DMS 273 treated with DMSO at 0.1 percent for 48 hours (cell line): ENCODE data around the gene EGFR.

ENCODE experiments used
- DNase-seq: peaks from one replicate; lab custom pipeline; 2025; lab: John Stamatoyannopoulos, UW

The EGFR gene

DNA sequence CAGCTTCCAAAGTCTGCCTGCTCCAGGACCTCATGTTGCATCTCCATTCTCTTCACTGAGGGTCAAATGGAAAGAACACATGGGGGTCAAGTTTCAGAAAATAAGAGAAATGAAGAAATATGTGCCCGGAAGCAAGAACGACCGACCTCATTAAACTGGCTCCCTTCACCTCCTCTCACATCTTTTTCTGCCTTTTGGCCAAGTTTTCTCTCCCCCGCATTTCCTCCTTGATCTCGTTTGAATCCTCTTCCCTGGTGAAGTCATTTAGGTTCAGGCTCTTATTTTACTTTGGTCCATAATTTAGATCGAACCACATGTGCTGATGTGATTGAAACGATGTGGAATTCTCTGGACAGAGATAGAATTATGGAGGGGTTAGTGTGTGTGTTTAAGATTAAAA, 44.2 kb downstream of the EGFR start:
- no peak for DNase-seq

DNA sequence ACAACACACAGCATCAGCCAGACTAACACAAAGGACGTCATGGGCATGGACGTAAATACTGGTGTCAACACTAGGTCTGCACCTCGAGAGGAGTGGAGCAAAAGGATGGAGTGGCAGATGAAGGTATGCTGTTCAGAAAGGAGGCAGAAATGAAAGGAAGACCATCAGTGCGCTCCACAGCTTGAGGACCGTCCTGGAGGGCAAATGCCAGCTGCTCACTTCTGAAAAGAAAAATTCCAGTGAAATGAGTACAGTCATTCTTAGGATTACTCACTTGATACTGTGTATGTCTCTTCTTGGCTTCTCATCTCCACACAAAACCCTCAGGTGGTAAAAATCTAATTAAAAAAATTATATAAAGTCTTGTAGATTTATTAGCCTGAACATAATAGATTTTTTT, 44.8 kb downstream of the EGFR start:
- no peak for DNase-seq

DNA sequence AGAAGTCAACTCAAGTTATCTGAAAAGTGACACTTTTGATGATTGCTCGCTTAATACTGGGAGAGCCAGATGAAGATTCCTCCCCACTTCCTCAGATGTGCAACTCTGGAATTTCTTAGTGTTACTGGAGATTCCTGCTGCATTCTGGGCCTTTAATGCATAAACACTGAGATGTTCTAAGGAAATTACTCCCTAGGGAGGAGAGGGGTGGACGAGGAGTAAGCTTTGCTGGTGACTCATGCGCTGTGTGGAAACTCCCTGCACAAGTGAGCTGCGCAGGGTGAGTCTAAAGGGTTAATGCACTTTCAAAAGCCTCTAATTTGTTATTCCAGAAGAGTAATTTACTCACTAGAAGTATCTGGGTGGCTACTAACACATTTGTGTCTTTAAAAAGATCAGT, 46.3 kb downstream of the EGFR start:
- DNase-seq = no peak

DNA sequence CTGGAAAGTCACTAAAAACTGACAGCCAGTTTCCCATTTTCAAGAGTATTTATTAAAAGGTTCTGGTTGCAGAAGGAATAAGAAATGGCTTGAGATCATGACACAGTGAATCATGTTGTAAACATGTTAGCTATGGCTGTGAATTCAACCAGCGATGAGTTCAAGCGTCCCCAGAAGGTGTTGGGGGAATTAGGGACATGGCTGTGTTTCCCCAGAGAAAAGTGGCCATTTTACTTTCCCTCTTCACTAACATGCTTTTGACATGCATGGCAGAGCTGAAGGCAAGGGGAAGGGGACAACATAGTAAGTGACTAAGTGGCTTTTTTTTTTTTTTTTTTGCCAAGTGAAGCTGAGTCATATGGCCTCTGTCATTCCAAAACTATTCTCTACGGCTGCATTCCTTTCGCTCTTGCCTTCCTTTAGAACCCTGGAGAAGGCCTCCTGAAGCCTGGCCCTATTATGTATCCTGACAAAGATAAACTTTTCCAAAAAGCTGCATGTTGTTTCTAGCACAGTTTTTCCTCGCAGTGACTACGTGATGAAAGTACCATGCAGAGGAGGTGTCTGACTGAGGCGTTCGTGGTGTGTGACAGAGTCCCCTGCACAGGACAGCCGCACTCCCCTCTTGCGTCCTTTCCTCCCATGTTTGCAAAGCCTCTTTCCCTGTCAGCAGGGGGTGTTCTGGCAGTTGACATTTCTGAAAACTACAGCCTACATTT, 46.9 kb downstream of the EGFR start:
- no peak for DNase-seq

DNA sequence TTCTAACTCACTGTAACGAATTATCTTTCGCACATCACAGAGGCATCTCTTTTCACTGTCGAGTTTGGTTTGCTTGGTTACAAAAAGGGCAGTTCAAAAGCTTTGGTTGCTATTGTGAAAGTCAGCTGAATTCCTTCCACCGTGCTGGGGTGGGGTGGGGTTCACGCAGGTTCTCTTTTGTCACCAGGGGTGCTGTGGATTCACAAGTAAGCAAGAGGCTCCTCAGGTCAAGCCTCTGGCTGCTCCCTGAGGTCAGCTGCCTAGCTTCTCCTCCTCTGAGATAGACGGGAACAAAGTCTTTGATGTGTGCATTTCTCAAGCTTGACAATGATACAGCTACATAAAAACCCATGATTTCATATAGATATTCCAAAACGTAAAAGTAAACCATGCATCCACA, 47.7 kb downstream of the EGFR start:
- DNase-seq = no peak

DNA sequence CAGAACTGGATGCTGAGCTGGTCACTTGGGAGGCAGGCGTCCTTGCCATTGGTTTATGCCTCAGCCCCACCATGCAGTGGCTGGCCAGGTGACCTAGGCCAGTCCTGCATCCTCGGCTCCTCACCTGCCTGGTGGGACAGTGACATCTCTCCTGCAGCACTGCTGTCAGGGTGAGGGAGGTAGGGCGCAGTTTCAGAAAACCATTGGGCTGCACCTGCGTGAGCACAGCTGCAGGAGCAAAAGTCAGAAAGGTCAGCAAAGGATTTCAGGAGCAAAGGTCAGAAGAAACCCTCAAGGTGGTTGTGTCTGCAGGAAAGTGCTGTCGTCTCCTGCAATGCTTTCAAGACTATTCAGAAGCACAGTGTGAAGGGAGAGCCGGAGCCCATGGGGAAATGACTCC, 48.1 kb downstream of the EGFR start:
- no peak for DNase-seq

DNA sequence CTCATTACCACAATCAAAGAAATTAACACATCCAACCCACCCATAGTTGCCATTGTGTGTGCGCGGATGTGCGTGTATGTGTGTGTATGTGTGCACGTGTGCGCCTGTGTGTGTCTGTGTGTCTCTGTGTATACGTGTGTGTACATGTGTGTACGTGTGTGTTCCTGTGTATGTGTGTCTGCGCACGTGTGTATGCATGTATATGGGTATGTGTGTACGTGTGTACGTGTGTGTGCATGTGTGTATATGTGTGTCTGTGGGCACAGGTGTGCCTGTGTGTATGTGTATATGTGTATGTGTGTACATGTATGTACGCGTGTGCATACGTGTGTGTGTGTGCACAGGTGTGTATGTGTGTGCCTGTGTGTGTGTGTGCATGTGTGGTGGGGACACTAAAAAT, 48.9 kb downstream of the EGFR start:
- no peak for DNase-seq

DNA sequence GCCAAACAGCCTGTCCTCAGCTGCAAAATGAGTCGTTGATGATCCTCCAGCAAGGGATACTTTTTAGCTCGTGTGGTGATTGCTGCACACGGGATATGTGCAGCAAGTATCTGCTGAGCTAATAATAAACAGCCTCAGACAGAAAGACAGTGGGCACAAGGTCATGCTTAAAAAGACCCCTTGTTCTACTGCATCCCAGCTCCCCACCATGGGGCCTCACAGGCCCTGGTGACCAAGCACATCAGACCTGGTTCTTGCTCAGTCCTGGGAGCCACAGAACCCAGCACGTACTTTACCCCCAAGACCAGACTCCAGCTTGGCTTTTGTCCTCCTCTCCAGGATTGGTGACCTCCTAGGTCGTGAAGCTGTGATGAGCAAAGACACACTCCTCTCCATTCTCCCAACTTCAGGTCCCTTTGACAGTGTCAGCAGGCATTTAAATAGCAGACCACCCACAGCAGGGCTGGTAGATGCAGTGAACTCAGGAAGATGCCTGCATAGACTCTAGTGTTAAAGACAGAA, 50.5 kb downstream of the EGFR start:
- DNase-seq = no peak

DNA sequence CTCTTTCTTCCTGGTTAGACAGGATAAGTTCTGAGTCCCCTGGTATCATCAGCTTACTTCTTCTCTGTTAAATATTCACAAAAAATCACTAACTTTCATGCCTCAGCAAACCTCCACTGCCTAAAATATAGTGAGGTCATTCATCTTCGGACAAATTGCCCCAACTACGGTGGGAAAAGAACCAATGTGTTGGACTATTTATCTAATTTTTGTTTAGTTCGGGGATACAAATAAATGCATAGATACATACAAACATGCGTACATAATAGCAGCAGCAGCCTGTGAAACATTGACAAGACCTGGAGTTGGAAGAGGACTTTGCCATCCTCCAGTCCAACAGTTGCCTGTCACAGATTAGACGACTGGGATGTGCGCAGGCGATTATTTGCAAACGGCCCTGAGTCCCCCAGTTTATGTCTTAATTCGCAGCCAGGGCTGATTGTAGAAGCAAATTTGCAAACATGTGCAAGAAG, 51.5 kb downstream of the EGFR start:
- no peak for DNase-seq

DNA sequence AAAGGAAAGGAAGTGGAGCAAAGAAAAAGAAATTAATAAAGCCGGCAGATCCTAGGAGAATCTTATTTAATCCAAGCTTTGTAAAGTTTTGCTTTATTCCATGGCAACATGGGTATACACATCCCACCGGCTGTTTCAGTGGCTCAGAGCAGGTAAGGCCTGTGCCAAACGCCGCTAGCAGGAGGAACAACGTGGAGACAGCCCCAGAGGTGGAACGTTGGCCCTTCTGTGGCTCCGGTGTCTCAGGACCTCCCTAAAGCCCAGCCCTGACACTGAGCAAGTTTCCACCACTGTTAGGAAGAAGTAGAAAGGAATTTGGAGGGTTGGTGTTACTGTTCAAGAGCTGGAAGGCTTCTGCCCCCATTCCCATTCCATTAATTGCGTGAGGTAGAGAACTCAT, 52.0 kb downstream of the EGFR start:
- no peak for DNase-seq

DNA sequence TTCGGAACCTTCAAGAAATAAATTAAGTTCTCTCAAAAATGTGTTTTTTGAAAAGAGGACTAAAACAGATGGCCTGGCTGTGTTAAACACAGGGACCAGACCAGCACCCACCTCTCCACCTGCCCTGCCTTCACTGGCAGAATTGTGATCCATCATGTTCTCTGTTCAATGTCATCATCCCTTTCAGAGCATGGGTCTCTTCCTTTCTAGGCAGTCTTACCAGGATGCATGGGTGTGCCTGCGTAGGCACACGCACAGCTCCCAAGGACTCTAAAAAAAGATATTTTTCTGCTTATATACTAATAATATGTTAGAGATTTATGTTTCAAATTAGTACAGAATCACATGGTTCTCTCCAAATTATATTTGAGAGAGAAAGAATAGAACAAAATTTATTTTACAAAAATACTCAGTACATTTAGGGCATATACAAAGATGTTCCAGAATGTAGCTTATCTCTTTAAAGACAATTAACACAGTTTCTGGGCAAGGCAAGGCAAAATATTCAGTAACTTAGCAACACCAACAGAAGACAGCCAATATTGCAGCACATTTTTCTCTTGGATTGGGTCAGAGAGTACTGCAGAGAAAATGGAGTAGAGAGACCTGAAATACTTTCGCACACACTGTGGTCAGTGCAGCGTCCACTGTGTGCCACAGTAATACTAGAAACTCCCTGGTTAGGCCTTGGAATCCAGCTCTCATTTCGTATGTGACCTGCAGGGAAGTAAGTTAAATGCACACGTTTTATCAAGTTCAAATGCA, 52.8 kb downstream of the EGFR start:
- DNase-seq = no peak

DNA sequence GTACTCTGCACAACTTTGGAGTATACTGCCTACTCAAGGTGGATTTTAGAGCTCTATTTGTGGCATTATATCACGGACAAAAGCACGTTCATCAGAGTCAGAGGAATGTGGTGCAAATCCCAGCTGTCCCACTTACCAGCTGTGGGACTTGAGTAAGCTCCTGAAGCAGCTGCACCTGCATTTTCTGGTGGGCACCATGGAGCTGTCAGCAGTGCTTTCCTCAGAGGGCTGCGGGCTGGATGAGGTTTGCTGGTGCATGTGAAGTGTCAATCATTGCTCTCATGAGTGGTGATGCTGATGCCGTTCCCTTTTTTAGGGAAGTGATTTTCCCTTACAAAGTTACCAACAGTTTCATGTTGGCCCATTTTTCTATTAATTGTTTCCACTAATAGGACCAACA, 53.4 kb downstream of the EGFR start:
- DNase-seq = no peak

DNA sequence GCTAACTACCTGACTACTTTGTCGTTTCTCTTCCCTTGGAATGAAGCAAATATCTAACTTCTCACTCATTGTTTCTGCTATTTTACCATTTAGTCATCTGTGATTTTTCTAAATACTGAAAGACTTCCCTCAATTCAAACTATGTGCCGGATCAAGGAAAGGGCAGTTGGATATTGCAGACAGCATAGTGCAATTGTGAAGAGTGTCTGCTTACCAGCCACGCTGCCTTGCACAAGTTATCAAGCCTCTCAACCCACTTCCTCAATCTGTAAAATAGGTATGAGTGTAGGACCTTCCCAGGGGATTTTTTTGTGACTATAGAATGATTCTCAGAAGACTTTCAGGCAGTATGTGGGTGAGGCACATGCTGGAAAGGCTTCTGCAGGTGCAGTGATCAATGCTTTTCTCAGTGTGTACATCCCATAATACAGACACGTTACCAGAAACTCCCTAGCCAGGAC, 54.3 kb downstream of the EGFR start:
- no peak for DNase-seq

DNA sequence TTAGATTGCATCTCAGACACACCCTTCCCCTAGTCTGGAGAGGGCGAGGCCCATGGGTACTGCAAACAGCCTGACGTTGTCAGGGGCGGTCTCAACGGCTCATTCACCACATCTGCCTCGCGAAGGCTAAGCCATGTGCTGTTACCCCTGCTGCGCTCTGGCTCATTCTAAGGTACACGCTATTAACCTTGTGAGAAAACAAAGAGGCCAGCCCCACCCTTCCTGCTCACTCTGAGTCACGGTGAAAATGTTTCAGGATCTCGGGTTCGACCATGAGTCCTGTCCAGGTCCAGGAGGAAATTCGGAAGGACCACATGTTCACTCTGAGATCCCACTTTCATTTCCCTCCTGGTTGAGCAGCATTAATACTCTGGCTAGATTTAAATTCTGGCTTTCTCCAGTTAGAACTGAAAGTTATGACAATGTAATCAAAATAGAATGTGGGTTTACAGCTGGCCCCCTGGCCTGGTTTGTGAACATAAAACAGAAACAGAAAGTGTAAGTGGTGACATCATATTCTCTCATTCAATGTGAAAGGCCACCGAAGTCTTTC, 55.2 kb downstream of the EGFR start:
- no peak for DNase-seq

DNA sequence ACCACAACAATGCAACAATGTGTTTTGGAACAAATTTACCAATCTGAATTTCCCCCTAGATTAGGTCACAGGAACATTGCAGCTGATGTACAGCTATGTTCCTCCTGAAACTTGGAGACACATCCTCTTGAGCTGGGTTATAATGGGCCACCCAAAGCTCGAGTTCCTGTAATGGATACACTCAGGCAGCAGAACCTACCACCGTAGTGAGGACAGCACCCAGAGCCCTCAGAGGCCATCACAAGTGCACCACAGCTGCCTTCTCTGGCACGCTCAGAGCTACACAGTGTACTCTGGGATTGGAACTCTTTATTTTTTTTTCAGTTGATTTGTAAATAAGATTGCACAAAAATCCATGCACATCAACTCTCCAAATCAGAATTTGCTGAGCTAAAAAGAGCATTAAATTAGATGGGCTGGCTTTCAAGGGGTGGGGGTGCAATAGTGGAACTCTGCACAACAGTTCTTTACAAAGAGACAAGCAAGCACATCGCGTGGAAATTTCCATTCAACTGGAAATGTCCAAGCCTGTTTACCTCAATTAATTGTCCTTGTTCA, 56.7 kb downstream of the EGFR start:
- DNase-seq = no peak

DNA sequence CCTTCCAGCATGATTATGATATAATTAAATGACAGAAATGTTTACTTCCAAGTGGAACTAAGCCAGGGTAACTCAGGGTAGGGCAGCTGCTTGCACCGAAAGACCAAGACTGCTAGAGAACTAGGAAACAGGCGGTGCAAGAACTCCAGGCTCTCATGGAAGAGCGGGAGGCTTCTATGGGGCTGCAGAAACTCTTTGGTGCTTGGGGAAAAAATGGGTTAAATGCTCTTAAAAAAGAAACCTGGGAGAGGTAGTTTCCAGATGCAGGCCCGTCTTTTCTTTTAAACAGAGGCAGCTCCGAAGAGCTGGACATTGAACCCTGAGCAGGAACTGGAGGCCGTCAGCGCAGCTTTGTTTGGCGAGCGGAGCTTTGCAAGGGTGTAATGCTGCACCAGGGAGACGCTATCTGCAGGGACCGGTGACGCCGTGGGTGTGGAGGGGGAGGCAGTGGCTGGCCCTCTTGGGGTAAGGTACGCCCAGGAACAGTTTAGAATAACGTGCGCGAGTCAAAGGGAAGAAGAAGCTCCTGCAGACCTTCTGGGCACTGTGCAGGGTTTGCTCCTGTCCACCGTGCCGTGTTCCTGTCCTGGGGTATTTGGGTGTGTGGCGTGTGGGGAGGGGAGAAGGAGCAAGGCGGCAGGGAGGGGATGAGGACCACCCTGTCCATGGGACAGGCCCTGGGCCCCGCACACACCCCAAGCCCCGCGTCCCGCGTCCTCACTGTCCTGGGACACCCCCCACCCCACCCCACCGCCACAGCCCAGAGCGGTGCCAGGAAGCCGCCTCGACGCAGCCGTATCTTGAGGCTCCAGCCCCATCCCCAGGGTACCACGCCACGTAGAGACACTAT, 59.0 kb downstream of the EGFR start:
- no peak for DNase-seq

DNA sequence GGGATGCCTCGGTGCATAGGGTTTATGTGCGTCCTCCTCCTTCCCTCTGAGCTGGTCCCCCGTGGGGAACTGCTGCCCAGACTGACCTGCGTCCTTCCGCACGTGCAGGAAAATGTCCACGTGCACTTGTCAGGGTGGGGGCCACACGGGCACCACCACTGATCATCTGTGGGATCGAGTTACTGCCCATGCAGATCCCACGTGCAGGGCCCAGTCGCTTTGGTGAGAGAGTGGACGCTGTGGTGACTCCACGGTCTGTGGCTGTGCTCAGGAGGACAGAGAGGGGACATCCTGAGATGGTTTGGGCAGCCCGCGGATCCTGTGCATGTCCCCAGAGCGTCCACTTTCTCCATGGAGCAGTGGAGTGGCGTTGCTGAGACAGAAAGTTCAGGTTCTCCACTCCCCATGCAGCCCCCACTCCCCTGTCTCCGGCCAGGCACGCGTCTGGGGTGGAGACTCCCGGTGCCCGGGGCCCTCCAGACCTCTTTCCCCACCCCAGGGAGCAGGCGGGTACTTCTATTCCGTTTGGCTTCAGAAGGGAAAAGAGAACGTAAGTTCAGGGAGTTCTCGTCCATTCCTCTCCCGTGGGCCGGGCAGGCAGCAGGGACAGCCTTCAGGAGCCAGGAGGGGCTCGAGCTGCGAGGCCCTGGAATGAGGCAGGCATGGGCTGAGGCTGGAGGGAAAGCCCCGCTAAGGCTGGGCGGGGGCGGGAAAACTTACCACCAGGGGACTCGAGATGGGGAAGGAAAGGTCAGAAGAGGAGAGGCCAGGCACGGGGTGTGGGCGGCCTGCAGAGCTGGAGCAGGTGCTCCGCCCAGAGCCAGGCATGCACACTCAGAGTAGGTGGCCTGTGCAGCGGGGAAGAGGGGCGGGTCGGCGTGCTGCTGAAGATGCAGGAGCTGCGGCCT, 59.9 kb downstream of the EGFR start:
- DNase-seq = no peak

DNA sequence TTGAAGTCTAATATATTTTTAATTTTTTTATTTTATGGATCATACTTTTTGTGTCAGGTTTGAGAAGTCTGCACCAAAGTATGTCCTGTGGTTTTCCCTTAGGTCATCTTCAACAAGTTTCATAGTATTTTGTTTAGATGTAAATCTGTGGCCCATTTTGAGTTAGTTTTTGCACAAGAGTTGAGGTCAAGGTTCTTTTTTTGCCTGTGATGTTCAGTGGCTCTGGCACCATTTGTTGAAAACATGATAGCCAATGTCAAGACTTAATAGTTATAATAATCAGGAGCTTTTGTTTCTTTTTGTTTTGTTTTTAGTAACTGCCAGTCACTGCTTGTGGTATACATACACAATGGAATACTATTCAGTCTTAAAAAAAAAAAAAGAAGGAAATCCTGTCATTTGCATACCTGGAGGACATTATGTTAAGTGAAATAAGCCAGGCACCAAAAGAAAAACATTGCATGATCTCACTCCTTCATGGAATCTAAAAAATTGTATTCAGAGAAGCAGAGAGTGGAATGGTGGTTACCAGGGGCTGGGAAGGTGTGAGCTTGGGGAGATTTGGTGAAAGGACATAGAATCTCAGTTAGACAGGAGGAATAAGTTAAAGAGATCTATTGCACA, 61.3 kb downstream of the EGFR start:
- DNase-seq = no peak

DNA sequence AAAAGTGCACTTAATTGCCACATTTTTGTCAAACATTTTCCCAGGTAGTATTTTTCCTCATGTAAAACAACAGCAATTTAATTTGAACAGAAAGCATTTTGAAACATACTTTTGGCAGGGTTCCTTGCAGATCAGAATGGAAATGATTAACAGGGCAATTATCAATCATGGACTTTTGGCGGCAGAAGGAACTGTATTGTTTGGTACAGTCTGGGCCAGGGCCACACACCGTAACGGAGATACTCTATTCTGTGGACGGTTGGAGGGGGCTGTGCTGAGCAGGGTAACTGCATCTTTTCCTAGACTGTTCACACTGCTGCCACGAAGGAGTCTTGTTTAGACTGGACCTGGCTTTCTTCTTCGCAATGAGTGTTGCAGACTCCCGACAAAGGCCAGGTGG, 62.3 kb downstream of the EGFR start:
- no peak for DNase-seq
